Duodenal mucosa (tissue), 2 donors: ENCODE measurements around the gene LSS.

Experiments used
- H3K27ac ChIP-seq: one replicate; pipeline ENCODE4 v1.7.0; 2013; ENCODE audit warnings: low read depth, low read length
- H3K27me3 ChIP-seq, 2 donors: one replicate each; pipeline ENCODE4 v1.7.0; 2013; ENCODE audit warnings: low read length in 2 of 2, control low read depth in 1 of 2; ENCODE audit not compliant: insufficient read depth in 2 of 2, control insufficient read depth in 1 of 2
- H3K36me3 ChIP-seq, 2 donors: one replicate each; pipeline ENCODE4 v1.7.0; 2013; ENCODE audit warnings: low read length in 2 of 2, control low read depth in 1 of 2; ENCODE audit not compliant: insufficient read depth in 2 of 2, control insufficient read depth in 1 of 2
- H3K4me1 ChIP-seq, 2 donors: one replicate each; pipeline ENCODE4 v1.7.0; 2013; ENCODE audit warnings: low read length in 2 of 2, control low read depth in 1 of 2; ENCODE audit not compliant: insufficient read depth in 2 of 2, control insufficient read depth in 1 of 2
- H3K4me3 ChIP-seq, 2 donors: one replicate each; pipeline ENCODE4 v1.7.0; 2013; ENCODE audit warnings: low read length in 2 of 2, low read depth in 1 of 2
- H3K9ac ChIP-seq, 2 donors: one replicate each; pipeline ENCODE4 v1.7.0; 2013; ENCODE audit warnings: low read length in 2 of 2, low read depth in 1 of 2
- H3K9me3 ChIP-seq, 2 donors: one replicate each; pipeline ENCODE4 v1.7.0; 2013; ENCODE audit warnings: low read length in 2 of 2, control low read depth in 1 of 2; ENCODE audit not compliant: control insufficient read depth in 1 of 2

Gene LSS

GRCh38 chr21:46168659-46169386, 59.8 kb downstream of the LSS start:
- H3K4me1 ChIP-seq = no peaks in the 10 kb centered on the region
- H3K27ac ChIP-seq = no peak overlapping the region
- no peak overlapping the region for H3K4me3 ChIP-seq
- no peaks in the 10 kb centered on the region for H3K36me3 ChIP-seq
- H3K9me3 ChIP-seq = peaks cover 0 to 4% of the 10 kb centered on the region in 2 donors
- no peak overlapping the region for H3K9ac ChIP-seq
- H3K27me3 ChIP-seq = no peaks in the 10 kb centered on the region

GRCh38 chr21:46168238-46168637, 60.3 kb downstream of the LSS start:
- H3K4me1 ChIP-seq = no peaks in the 10 kb centered on the region
- H3K36me3 ChIP-seq = no peaks in the 10 kb centered on the region
- no peaks in the 10 kb centered on the region for H3K9me3 ChIP-seq
- no peaks in the 10 kb centered on the region for H3K27me3 ChIP-seq
- no peak overlapping the region for H3K27ac ChIP-seq
- no peak overlapping the region for H3K9ac ChIP-seq
- H3K4me3 ChIP-seq = no peak overlapping the region

GRCh38 chr21:46165098-46165497, 63.5 kb downstream of the LSS start:
- Histone ChIP-seq H3K27me3 (no peaks in the 10 kb centered on the region), H3K9ac (no peak overlapping the region), H3K36me3 (no peaks in the 10 kb centered on the region), H3K9me3 (no peaks in the 10 kb centered on the region), H3K27ac (no peak overlapping the region), H3K4me1 (no peaks in the 10 kb centered on the region), H3K4me3 (no peak overlapping the region)

- Histone ChIP-seq H3K9ac (no peak overlapping the region), H3K4me3 (no peak overlapping the region), H3K9me3 (no peaks in the 10 kb centered on the region), H3K27ac (no peak overlapping the region), H3K4me1 (no peaks in the 10 kb centered on the region), H3K27me3 (no peaks in the 10 kb centered on the region), H3K36me3 (no peaks in the 10 kb centered on the region)
These were observed 65.2 kb downstream of the LSS start for GRCh38 chr21:46163380-46163779.

GRCh38 chr21:46161633-46162592, 66.7 kb downstream of the LSS start:
- Histone ChIP-seq H3K36me3 (no peaks in the 10 kb centered on the region), H3K27me3 (no peaks in the 10 kb centered on the region), H3K4me3 (no peak overlapping the region), H3K9me3 (no peaks in the 10 kb centered on the region), H3K27ac (no peak overlapping the region), H3K9ac (no peak overlapping the region), H3K4me1 (no peaks in the 10 kb centered on the region)

- Histone ChIP-seq H3K4me3 (no peak overlapping the region), H3K9ac (no peak overlapping the region), H3K27me3 (no peaks in the 10 kb centered on the region), H3K27ac (no peak overlapping the region), H3K9me3 (no peaks in the 10 kb centered on the region), H3K4me1 (no peaks in the 10 kb centered on the region), H3K36me3 (no peaks in the 10 kb centered on the region)
These were observed 67.5 kb downstream of the LSS start for GRCh38 chr21:46160907-46161632.

- no peak overlapping the region for H3K9ac ChIP-seq
- H3K4me3 ChIP-seq = no peak overlapping the region
- H3K9me3 ChIP-seq = no peaks in the 10 kb centered on the region
- H3K36me3 ChIP-seq = no peaks in the 10 kb centered on the region
- H3K27me3 ChIP-seq = no peaks in the 10 kb centered on the region
- no peaks in the 10 kb centered on the region for H3K4me1 ChIP-seq
- H3K27ac ChIP-seq = no peak overlapping the region
These were observed 68.0 kb downstream of the LSS start for GRCh38 chr21:46160657-46160906.

- Histone ChIP-seq H3K36me3 (no peaks in the 10 kb centered on the region), H3K4me3 (no peak overlapping the region), H3K9me3 (no peaks in the 10 kb centered on the region), H3K4me1 (no peaks in the 10 kb centered on the region), H3K27ac (no peak overlapping the region), H3K27me3 (no peaks in the 10 kb centered on the region), H3K9ac (no peak overlapping the region)
These were observed 68.5 kb downstream of the LSS start for GRCh38 chr21:46159841-46160656.

GRCh38 chr21:46159390-46159789, 69.2 kb downstream of the LSS start:
- no peaks in the 10 kb centered on the region for H3K27me3 ChIP-seq
- H3K4me3 ChIP-seq = no peak overlapping the region
- H3K27ac ChIP-seq = no peak overlapping the region
- H3K36me3 ChIP-seq = no peaks in the 10 kb centered on the region
- H3K9ac ChIP-seq = no peak overlapping the region
- H3K9me3 ChIP-seq = no peaks in the 10 kb centered on the region
- no peaks in the 10 kb centered on the region for H3K4me1 ChIP-seq
